ENCODE results near the gene BAIAP2L1.

Gene BAIAP2L1

GRCh38 chr7:98348726-98349474, 52.0 kb downstream of the BAIAP2L1 start:
- TF ChIP-seq CTCF (conservative IDR thresholded peaks at IDR 0.05; ENCODE audit: control insufficient read depth, insufficient read depth, low read depth, low read length) = no peak
- no peak overlapping the region for H3K4me3 ChIP-seq (ENCODE audit: control insufficient read depth, low read depth, low read length)
- DNase-seq (ENCODE audit: low read depth) = no peak

DNA sequence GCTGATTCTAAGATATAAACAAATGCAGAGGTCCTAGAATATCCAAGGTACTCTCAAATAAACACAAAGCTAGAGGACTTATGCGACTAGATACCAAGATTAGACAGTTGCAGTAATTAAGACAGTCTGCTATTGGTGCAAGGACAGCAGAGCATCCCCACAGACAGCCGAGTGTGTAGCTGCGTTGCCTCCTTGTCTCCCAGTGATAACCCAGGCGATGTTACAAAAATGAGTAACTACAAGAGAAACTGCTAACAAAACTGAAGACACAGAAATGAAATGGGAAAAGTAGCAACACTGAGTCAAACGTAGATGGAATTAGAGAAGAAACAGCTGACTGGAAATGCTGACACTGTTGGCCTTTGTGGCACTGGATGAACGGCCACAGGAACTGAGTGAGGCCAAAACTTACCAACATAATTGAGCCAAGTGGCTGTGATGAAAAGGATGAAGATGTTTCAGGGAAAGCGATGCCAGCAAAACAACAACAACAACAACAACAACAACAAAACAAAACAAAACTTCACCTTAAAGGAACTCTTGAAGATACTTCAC, 54.3 kb downstream of the BAIAP2L1 start:
- no peak overlapping the region for H3K4me3 ChIP-seq (ENCODE audit: control insufficient read depth, low read depth, low read length)
- no peak for TF ChIP-seq CTCF (conservative IDR thresholded peaks at IDR 0.05; ENCODE audit: control insufficient read depth, insufficient read depth, low read depth, low read length)
- no peak for DNase-seq (ENCODE audit: low read depth)

GRCh38 chr7:98341106-98341505, 59.8 kb downstream of the BAIAP2L1 start:
- DNase-seq (ENCODE audit: low read depth) = peak; percentile 56
- no peak for TF ChIP-seq CTCF (conservative IDR thresholded peaks at IDR 0.05; ENCODE audit: control insufficient read depth, insufficient read depth, low read depth, low read length)
- no peak overlapping the region for H3K4me3 ChIP-seq (ENCODE audit: control insufficient read depth, low read depth, low read length)

DNA sequence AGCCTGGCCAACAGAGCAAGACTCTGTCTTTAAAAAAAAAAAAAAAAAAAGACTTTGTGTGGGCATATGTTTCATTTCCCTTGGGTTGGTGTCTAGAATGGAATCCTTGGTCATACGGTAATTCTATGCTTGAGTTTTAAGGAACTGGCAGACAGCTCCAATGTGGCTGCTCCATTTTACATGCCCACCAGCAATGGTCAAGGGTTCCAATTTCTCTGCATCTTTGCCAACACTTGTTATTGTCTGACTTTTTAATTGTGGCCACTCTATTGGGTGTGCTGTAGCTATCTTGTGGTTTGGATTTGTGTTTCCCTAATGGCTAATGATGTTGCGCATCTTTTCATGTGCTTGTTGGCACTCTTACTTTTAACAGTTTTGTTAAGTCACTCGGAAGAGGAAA, 61.8 kb downstream of the BAIAP2L1 start:
- no peak for TF ChIP-seq CTCF (conservative IDR thresholded peaks at IDR 0.05; ENCODE audit: control insufficient read depth, insufficient read depth, low read depth, low read length)
- no peak for DNase-seq (ENCODE audit: low read depth)

GRCh38 chr7:98338441-98338840, 62.4 kb downstream of the BAIAP2L1 start:
- no peak for TF ChIP-seq CTCF (conservative IDR thresholded peaks at IDR 0.05; ENCODE audit: control insufficient read depth, insufficient read depth, low read depth, low read length)
- DNase-seq (ENCODE audit: low read depth) = no peak
- no peak overlapping the region for H3K4me3 ChIP-seq (ENCODE audit: control insufficient read depth, low read depth, low read length)

More for the DNA sequence above, 61.8 kb downstream of the BAIAP2L1 start:
- no peak overlapping the region for H3K4me3 ChIP-seq (ENCODE audit: control insufficient read depth, low read depth, low read length)

- no peak for DNase-seq (ENCODE audit: low read depth)
- TF ChIP-seq CTCF (conservative IDR thresholded peaks at IDR 0.05; ENCODE audit: control insufficient read depth, insufficient read depth, low read depth, low read length) = no peak
- no peak overlapping the region for H3K4me3 ChIP-seq (ENCODE audit: control insufficient read depth, low read depth, low read length)
Observed at GRCh38 chr7:98335411-98335977, 65.4 kb downstream of the BAIAP2L1 start.

All from fibroblast of mammary gland (primary cell).